Measurements from ENCODE around the gene ZNF140.

The ZNF140 gene

DNA sequence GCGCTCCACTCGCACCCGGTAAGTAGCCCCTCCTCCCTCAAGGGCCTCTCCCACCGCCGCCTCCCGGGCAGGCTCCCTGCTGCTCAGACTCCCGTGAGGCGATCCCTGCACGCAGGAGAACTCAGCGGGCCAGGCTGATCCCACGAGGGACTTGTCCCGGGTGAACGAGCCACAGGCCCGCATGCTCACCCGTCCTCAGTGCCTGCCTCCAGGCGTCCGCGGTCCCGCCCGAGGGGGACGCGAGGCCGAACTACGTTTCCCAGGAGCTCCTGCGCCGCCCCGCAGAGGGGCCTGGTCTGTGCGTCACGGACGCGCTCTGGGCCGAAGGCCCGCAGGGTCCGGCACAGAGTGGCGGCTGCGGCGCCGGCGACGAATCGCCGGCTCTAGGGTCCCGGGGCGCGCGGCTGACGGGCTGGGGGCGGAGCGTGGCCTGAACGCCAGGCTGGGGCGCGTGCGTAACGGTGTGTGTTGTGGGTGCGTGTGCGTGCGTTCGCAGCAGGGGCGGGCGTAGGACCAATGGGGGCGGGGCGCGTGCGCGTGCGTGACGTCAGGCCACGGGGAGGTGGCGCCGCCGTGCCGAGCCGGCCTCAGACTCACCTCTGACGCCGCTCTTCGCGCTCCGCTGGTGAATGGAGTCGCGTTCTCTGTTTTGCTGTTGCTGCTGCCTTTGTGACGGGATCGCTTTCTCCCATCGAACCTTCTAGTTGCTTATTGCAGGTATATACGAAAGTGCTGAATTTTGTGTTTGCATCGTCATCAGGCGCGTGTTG lies 49.5 kb downstream of the ZNF140 start, which contains the start of the genes ZNF10 and ZNF891:
ZNF10 (plus strand) TSS at position 590 of the 770 bp plus-strand sequence. CDS start 13,866 bp downstream, outside the sequence.
ZNF891 (minus strand) TSS at position 237 of the 770 bp plus-strand sequence. CDS start 8,356 bp downstream, outside the sequence.
- peak; percentile 72 for DNase-seq (ENCODE audit: low read depth)

DNA sequence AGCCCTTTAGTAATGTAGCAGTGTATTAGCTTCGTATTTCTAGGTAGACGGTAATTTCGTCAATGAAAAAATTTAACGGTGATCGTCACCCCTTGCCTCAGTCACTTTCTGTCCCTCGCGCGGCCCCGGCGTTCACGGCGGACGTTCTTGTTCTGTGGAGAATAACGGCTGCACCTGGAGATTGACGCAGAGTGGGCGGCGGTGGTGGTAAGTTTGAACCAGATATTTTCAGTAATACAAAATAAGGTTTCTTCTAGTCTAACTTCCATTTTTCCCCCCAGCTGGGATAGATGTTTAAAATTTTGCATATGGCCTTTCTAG lies 50.0 kb downstream of the ZNF140 start:
- DNase-seq (ENCODE audit: low read depth): no peak

DNA sequence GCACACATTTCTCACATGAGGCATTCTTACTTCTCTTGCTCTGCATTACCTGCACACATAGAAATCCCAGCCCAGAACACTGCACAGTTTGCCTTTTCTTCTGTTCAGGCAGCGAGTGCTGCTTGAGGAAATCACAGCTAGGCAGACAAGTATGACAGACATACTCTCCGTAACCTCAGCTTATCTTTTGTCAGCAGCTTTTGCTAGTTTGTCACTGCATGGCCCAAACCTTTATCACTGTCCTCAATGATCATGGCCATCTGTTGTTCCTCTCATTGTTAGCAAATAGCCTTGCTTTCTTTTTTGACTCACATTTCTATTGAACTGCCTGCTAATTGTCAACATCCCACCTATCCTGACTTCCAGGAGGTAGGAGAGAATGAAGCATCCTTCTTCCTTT lies 55.0 kb downstream of the ZNF140 start:
- DNase-seq (ENCODE audit: low read depth): no peak

DNA sequence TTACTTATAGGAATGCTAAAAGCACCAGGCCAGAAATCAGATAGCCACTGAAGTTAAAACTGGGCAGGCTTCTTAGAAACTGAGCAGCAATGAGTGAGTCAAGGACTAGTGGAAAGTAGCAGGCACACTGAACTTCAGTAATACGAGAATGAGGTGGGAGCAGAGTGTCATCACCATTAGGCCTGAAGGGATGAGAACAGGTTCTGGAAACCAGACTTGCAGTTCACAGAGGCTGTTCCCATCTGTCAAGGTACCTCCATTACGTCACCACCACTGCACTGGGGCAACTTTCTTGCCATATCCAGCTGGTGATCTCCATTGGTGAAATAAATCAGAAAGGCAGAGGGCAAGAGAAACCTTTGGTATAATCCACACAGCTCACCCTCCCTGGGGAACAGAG lies 65.3 kb downstream of the ZNF140 start:
- DNase-seq (ENCODE audit: low read depth): no peak

DNA sequence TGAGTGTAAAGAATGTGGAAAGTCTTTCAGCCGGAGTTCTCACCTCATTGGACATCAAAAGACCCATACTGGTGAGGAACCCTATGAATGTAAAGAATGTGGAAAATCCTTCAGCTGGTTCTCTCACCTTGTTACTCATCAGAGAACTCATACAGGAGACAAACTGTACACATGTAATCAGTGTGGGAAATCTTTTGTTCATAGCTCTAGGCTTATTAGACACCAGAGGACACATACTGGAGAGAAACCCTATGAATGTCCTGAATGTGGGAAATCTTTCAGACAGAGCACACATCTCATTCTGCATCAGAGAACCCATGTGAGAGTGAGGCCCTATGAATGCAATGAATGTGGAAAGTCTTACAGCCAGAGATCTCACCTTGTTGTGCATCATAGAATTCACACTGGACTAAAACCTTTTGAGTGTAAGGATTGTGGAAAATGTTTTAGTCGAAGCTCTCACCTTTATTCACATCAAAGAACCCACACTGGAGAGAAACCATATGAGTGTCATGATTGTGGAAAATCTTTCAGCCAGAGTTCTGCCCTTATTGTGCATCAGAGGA lies 75.5 kb downstream of the ZNF140 start:
- DNase-seq (ENCODE audit: low read depth): peak; percentile 0
